MM.1S (cell line): ENCODE results near the gene TMEM95.

ENCODE experiments used
- DNase-seq: peaks from one replicate; pipeline ENCODE4 v3.0.0-alpha.2; 2015
- H2AFZ ChIP-seq: fragments of 300-600 bp; sonication (generic); 2 replicates; pipeline ENCODE4 v1.6.0; 2016; ENCODE audit warnings: antibody characterized with exemption, low read length
- H3F3A ChIP-seq: fragments of 300-600 bp; sonication (generic); 2 replicates; pipeline ENCODE4 v1.6.1; 2016; ENCODE audit warnings: mild to moderate bottlenecking, antibody characterized with exemption, low read length, moderate library complexity, mixed read lengths; ENCODE audit not compliant: insufficient read depth
- H3K27ac ChIP-seq: fragments of 300-600 bp; sonication (generic); 2 replicates; pipeline ENCODE4 v1.5.1; 2016; ENCODE audit warnings: mild to moderate bottlenecking, low read length
- H3K27me3 ChIP-seq: fragments of 300-600 bp; sonication (generic); replicated peaks from 2 replicates; pipeline ENCODE4 v1.6.0; 2016; ENCODE audit warnings: low read length; ENCODE audit not compliant: insufficient read depth
- H3K36me3 ChIP-seq: fragments of 300-600 bp; sonication (generic); replicated peaks from 2 replicates; pipeline ENCODE4 v1.6.1; 2016; ENCODE audit warnings: mild to moderate bottlenecking, low read length, mixed read lengths; ENCODE audit not compliant: insufficient read depth
- H3K4me1 ChIP-seq: fragments of 300-600 bp; sonication (generic); 2 replicates; pipeline ENCODE4 v1.6.1; 2016; ENCODE audit warnings: low read length, mixed read lengths
- H3K4me2 ChIP-seq: fragments of 300-600 bp; sonication (generic); 2 replicates; pipeline ENCODE4 v1.6.0; 2016; ENCODE audit warnings: low read depth, low read length
- H3K4me3 ChIP-seq: fragments of 300-600 bp; sonication (generic); 2 replicates; pipeline ENCODE4 v1.5.1; 2016; ENCODE audit warnings: low read length, mixed read lengths
- H3K79me2 ChIP-seq: fragments of 300-600 bp; sonication (generic); 2 replicates; pipeline ENCODE4 v1.6.1; 2016; ENCODE audit warnings: mixed run types, low read length, mixed read lengths
- H3K9ac ChIP-seq: fragments of 300-600 bp; sonication (generic); 2 replicates; pipeline ENCODE4 v1.6.1; 2016; ENCODE audit warnings: low read length, mixed read lengths
- H3K9me2 ChIP-seq: fragments of 300-600 bp; sonication (generic); replicated peaks from 2 replicates; pipeline ENCODE4 v1.6.1; 2016; ENCODE audit warnings: mild to moderate bottlenecking, low read length, mixed read lengths; ENCODE audit not compliant: insufficient read depth
- H3K9me3 ChIP-seq: fragments of 300-600 bp; sonication (generic); replicated peaks from 2 replicates; pipeline ENCODE4 v1.6.1; 2016; ENCODE audit warnings: mild to moderate bottlenecking, low read length, mixed read lengths; ENCODE audit not compliant: insufficient read depth
- H4K20me1 ChIP-seq: fragments of 300-600 bp; sonication (generic); 2 replicates; pipeline ENCODE4 v1.6.1; 2016; ENCODE audit warnings: mild to moderate bottlenecking, low read length, moderate library complexity, mixed read lengths; ENCODE audit not compliant: insufficient read depth
- EZH2 ChIP-seq: fragments of 300-600 bp; sonication (generic); optimal IDR thresholded peaks from 2 replicates; pipeline ENCODE3; 2017; ENCODE audit warnings: low read depth, mild to moderate bottlenecking, antibody characterized with exemption, low read length, mixed read lengths
- EZH2phosphoT487 ChIP-seq: fragments of 300-600 bp; sonication (generic); IDR thresholded peaks from 2 replicates; pipeline ENCODE4 v1.6.1; 2018; ENCODE audit warnings: antibody characterized with exemption, low read length
- TF ChIP-seq, protein P1 (sequence below): fragments of 300-600 bp; sonication (generic); IDR thresholded peaks from 2 replicates; pipeline ENCODE4 v1.5.1; 2016; ENCODE audit warnings: antibody characterized with exemption, low read length, mixed read lengths

The TMEM95 gene

GRCh38 chr17:7323731-7324437 lies 31.1 kb upstream of the TMEM95 start:
- H3K4me3 ChIP-seq = no peak overlapping the region
- peaks cover 17% of the 10 kb centered on the region for H3K79me2 ChIP-seq
- TF ChIP-seq, protein P1, sequence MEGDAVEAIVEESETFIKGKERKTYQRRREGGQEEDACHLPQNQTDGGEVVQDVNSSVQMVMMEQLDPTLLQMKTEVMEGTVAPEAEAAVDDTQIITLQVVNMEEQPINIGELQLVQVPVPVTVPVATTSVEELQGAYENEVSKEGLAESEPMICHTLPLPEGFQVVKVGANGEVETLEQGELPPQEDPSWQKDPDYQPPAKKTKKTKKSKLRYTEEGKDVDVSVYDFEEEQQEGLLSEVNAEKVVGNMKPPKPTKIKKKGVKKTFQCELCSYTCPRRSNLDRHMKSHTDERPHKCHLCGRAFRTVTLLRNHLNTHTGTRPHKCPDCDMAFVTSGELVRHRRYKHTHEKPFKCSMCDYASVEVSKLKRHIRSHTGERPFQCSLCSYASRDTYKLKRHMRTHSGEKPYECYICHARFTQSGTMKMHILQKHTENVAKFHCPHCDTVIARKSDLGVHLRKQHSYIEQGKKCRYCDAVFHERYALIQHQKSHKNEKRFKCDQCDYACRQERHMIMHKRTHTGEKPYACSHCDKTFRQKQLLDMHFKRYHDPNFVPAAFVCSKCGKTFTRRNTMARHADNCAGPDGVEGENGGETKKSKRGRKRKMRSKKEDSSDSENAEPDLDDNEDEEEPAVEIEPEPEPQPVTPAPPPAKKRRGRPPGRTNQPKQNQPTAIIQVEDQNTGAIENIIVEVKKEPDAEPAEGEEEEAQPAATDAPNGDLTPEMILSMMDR = peak; percentile 54
- no peak for TF ChIP-seq EZH2
- no peak overlapping the region for H3K9ac ChIP-seq
- no peaks in the 10 kb centered on the region for H4K20me1 ChIP-seq
- no peaks in the 10 kb centered on the region for H3K36me3 ChIP-seq
- no peak for DNase-seq
- no peaks in the 10 kb centered on the region; the same call in 1 of the 2 replicates for H3F3A ChIP-seq
- H3K27ac ChIP-seq = no peak overlapping the region
- no peak overlapping the region for H3K4me2 ChIP-seq
- no peak overlapping the region for H2AFZ ChIP-seq
- H3K27me3 ChIP-seq = no peaks in the 10 kb centered on the region
- no peaks in the 10 kb centered on the region for H3K9me3 ChIP-seq
- H3K9me2 ChIP-seq = no peaks in the 10 kb centered on the region
- peaks cover 6% of the 10 kb centered on the region; the same call in 1 of the 2 replicates for H3K4me1 ChIP-seq

DNA sequence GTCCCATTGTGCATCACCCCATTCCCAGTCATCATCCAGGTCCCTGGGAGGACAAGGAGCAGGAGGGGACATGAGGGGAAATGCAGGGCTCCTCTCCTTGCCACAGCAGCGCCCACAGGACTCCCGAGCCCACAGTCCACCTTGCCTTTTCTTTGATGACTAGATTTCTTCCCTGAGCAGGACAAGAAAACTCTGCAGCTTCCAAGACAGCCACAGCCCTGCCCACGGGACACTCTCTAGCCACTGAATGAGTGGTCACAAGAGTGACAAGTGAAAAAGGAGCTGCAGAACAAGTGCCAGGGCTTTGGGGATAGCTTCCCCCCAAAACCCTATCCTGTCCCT lies 30.5 kb upstream of the TMEM95 start:
- TF ChIP-seq EZH2phosphoT487 = no peak
- no peak for TF ChIP-seq EZH2
- TF ChIP-seq, protein P1 = no peak
- Histone ChIP-seq H2AFZ (no peak overlapping the region), H3F3A (no peaks in the 10 kb centered on the region; the same call in 1 of the 2 replicates), H3K4me1 (peaks cover 6% of the 10 kb centered on the region; the same call in 1 of the 2 replicates), H3K9me3 (no peaks in the 10 kb centered on the region), H4K20me1 (no peaks in the 10 kb centered on the region), H3K4me3 (no peak overlapping the region), H3K79me2 (peaks cover 18% of the 10 kb centered on the region), H3K4me2 (no peak overlapping the region), H3K27ac (no peak overlapping the region), H3K27me3 (no peaks in the 10 kb centered on the region), H3K36me3 (no peaks in the 10 kb centered on the region), H3K9ac (no peak overlapping the region), H3K9me2 (no peaks in the 10 kb centered on the region)
- no peak for DNase-seq

DNA sequence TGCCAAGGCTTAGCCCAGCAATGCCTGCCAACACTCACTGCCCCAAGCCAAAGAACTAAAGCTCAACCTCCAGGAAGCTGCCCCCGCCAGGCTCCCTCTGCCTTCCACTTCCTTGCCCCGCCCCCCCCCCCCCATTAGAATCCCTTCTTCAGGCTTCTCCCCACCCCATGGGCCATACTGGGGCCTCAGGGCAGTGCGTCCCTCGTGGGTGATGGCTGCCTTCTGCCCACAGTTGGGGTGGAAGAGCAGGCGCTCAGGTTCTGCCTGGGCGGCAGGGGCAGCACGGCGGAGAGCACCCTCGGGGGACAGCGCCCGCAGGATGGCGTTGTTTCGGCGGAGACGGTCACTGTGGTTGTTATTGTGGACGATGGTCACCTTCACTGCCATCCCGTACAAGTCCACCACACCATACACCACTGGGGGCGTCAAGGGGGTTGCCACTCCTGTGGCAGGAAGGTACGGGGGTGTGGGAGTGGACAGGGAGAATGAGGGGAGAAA lies 29.9 kb upstream of the TMEM95 start:
- Histone ChIP-seq H3K36me3 (no peaks in the 10 kb centered on the region), H3K4me2 (no peak overlapping the region)
- TF ChIP-seq EZH2 = no peak
- no peak for TF ChIP-seq EZH2phosphoT487
- TF ChIP-seq, protein P1 = no peak

More for the DNA sequence above, 29.9 kb upstream of the TMEM95 start:
- no peaks in the 10 kb centered on the region for H3K9me2 ChIP-seq
- no peaks in the 10 kb centered on the region for H4K20me1 ChIP-seq
- no peak overlapping the region for H3K4me3 ChIP-seq
- no peaks in the 10 kb centered on the region for H3K9me3 ChIP-seq
- H3K27ac ChIP-seq = no peak overlapping the region
- H3K79me2 ChIP-seq = peaks cover 18% of the 10 kb centered on the region
- H3F3A ChIP-seq = no peaks in the 10 kb centered on the region; the same call in 1 of the 2 replicates
- no peak for DNase-seq
- H3K9ac ChIP-seq = no peak overlapping the region
- no peaks in the 10 kb centered on the region for H3K27me3 ChIP-seq
- peaks cover 6% of the 10 kb centered on the region; the same call in 1 of the 2 replicates for H3K4me1 ChIP-seq
- H2AFZ ChIP-seq = no peak overlapping the region
